HG03108 (cell line): Measurements from ENCODE around the gene SNX25.

ENCODE experiments used
- ATAC-seq: cut with Tn5 transposase; IDR thresholded peaks from one replicate; pipeline ENCODE4 v1.9.1; 2021; ENCODE audit warnings: moderate library complexity; ENCODE audit not compliant: unreplicated experiment

SNX25 gene

DNA sequence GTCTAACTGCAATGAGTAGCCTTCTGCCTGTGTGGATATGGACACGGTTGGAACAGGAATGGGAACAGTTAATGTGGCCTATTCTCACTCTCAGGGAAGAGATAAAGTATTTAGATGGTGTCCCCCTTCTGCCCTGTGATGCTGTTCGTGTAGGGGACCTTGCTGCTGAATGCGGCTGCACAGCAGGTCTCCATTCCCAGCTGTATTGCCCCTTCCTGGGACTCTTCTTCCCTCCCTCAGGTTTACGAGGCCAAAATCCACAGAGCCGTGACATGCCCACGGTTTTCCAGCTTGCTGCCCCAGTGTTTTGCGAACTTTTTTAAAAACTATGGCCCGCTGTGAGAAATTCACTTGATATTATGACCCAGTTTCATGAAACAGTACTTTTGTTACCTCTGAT lies 50.3 kb downstream of the SNX25 start:
- ATAC-seq = no peak

DNA sequence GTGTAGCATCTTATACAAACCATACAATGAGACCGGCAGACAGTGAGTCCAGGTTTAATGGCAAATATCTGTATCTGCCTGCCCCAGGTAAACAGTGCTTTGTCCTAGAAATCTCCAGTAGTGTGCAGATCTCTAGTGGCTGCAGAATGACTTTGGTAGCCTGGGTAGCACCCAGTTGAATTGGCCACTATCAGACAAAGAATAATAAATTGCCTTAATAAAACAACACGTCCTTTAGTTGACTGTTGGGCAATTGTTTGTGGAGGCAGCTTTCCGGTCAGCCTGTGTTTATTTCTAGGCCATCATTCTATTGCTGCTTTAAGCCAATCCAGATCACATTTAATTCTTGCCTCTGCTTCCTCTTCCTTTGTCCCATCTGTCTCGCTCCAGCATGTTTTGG lies 52.5 kb downstream of the SNX25 start:
- no peak for ATAC-seq

DNA sequence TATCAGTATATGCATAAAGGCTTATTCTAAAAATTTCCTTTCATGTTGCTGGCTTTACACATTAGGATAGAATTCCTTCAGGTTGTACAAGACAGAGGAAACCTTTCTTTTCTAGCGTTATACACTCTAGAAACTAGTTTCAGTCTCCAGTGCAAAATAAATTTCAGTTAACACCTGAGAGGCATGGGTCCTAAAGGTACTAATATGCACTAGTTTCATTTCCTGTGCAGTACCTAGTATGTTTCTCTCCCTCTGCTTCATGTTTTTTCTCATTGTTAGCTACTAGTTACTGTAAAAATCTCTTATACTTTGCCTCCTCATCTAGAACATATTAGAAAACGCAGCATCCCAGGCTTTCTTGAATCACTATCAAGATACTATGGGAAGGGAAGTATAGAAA lies 54.0 kb downstream of the SNX25 start:
- peak; percentile 64 for ATAC-seq

DNA sequence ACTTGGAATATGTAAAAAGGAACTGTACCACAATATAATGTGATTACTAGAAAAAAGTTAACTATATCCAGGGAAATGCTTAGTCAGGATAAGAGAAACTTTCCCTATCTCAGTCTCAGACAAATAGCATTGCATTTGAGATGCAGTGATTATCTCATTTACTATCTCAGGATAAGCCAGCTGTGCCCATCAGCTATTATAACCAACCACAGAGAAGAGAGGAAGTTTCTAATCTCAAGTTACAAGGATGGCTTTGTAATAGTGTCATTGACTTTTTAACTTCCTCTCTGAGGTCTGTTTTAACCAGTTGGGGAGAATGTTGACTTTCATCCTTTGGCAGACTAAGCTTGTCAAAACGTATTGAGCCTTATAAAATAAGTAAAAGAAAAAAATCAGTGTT lies 56.5 kb downstream of the SNX25 start:
- ATAC-seq = peak; percentile 69

DNA sequence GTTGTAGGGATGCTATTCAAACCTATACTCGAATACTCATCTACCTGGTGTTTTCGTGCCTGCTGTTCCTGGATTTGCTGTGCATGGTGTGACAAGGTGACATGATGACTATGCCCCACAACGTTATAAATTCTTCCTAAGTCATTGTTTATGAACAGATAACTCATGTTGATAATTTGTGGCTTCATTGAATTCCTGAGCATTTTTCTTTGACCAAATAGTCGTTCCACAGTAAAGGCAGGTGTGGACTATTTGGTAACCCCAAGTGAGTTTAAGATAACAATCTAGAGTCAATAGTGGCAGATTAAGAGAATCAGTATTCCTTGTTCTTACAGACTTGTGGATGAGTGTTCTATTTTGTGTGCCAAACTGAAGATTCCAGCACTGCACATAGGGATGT lies 59.9 kb downstream of the SNX25 start:
- ATAC-seq = no peak

DNA sequence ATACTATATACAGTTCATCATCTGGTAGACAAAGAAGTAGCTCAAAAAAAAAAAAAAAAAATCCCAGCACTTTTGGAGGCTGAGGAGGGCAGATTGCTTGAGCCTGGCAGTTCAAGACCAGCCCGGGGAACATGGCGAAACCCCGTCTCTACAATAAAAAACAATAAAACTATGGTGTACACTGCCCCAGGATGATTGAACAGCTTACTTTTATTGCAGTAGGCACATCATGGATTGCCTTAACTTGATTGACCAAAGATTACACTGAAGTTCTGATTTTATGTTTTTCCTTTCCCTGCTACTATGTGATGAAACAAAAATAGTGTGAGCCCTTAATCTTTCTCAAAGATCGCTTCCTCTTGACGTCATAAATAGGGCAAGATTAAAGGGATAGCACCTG lies 60.6 kb downstream of the SNX25 start:
- ATAC-seq = no peak

DNA sequence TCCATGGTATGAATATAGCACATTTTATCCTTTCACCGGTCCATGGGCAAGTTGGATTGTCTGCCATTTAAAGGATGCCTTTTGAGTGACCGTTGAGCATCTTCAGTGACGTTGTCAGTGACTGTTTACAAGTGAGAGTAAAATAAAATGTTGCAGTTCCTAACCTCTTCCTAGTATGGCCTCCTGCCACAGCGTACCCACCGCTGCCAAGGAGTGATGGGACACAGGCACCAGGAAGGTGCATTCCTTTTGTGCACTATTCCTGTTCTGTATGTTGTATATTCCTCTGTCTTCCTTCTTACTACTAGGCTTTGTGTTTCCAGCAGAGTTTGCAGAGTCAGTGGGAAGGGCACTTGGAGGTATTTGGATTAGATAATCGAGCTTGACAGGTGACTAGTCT lies 61.5 kb downstream of the SNX25 start:
- no peak for ATAC-seq

DNA sequence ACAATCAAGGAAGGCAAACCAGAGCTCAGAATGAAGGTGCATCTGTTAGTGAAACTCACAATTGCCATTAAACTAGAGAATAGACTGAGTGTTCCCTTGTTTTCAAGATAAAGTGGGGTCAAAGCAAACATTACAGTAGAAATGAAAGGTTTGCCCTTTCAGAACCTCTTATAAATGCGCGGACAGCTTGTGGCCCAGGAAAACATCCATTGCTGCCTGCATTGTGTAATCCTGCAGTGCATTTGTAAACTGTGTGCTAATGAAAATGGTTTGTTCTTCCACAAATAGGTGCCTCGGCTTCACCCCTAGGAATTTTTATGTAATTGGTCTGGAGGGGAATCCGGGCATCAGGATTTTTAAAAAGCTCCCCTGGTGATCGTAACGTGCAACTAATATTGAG lies 62.8 kb downstream of the SNX25 start:
- ATAC-seq = no peak

DNA sequence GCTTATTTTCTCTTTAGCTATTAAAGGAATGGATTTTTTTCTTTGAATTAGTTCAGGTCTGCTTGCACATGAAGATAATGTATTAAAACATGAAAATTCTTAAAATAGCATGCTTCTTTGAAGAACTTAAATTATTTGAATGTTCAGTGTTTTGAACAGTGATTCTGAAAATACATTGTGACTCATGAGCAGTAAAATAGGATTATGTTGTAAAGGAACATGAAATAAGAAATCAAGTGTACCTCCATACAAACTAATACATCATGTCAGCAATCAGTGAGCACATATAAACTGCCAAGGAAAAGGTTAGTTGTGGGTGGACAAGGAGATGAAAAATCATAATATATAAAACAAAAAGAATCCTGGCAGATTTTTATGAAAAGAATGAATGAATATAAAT lies 66.1 kb downstream of the SNX25 start:
- ATAC-seq = no peak

DNA sequence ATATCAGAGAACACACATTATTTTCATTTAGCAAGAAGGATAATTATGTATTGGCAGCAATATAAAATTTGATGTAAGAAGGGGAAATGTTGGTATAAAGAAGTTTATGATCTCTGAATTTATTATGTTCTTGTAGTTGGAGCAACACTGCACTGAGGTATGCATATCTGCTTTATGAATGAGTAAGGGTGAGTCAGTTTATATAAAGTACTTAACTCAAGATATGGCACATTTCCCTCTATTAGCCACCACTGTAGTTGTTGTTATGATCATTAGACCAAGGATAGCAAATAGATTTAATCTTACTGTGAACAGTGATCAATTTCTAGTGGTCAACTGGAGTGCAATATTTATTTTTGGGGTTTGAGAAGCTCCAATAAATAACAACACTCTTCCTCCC lies 66.6 kb downstream of the SNX25 start:
- no peak for ATAC-seq

DNA sequence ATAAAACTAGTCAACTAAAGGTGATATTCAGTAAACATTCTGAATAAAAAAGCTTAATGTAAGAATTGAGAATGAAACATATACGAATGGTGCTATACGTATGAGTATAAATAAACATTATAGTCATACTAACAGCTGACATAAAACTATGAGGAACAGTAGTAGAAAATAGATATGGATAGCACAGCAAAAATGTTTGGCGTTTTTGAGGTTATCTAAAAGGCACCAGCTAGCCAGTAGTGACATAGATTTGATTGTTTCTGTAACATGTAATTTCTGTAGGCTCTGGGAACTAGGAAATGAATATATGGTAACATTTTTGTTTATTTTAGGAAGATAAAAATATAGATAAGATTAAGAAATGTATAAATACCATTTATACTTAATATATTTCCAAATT lies 69.3 kb downstream of the SNX25 start:
- ATAC-seq = no peak

DNA sequence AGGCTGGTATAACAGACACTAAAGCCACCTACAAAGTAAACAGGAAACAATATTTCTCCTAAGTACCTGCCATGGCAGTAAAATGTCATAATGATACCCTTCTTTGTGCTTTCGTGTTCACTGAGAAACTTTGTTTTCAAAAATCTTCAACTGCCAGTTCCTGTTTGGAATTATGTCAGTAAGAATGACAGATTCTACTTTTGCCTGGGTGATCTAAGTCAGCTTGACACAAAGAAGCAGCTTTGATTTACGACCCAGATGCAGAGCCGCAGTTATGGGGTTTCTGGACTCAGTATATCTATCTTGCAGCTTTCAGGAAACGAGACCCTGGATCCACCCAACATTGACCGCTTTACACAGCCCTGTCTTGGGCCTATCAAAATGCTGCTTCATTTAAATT lies 71.2 kb downstream of the SNX25 start:
- ATAC-seq = no peak

DNA sequence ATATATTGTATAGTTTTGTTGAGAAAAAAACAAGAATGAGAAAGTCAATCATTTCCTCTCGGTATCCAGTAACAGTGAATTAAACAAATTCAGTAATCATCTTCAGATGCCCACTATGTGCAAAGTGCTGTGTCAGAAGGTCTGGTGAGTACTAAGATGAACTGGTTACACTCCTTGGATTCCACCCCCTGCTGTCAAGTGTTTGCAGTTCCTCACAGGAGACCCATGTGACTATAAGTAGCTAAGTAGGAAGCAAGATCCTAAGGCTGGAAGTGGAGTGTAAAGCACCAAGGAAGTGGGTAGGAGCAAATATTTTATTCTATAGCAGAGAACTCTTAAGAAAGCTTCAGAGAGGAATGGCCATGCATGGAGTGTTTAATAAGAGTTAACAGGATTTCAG lies 73.6 kb downstream of the SNX25 start:
- ATAC-seq = no peak

DNA sequence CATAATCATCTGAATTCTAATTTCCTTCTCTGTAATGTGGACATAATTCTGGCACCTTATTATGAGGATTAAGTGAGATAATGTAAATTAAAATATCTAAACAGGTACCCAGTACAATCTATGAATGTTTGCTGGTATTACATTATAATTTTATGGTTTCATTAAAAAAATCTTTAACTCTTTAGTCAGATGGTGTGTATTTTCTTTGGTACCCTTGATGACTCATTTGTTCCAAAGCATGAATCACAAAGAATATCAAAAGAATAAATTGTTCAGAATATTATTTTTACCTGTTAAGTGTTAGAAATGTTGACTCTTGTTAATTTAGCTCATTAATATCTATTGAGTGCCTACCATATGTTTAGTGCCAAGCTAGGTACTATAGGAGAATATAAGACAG lies 74.3 kb downstream of the SNX25 start:
- ATAC-seq = no peak

DNA sequence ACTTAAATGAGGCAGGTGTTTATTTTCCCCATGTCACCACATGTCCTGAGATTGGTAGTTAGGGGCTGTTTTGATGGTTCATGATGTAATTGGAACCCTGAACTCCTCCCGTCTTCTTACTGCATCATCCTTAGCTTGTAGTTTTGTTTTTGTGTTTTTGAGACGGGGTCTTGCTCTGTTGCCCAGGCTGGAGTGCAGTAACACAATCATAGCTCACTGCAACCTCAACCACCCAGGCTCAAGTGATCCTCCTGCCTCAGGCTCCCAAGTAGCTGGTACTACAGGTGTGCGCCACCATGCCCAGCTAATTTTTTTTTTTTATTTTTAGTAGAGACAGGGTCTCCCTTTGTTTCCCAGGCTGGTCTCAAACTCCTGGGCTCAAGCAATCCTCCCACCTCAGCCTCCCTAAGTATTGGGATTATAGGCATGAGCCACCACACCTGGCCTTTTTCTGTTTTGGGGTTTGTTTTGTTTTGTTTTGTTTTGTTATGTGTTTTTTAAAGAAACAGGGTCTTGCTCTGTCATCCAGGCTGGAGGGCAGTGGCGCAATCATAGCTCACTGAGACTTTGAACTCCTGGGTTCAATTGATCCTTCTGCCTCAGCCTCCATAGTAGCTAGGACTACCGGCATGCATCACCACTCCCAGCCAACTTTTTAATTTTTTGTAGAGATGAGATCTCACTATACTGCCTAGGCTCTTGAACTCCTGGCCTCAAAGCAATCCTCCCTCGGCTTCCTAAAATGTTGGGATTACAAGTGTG lies 76.4 kb downstream of the SNX25 start:
- no peak for ATAC-seq

DNA sequence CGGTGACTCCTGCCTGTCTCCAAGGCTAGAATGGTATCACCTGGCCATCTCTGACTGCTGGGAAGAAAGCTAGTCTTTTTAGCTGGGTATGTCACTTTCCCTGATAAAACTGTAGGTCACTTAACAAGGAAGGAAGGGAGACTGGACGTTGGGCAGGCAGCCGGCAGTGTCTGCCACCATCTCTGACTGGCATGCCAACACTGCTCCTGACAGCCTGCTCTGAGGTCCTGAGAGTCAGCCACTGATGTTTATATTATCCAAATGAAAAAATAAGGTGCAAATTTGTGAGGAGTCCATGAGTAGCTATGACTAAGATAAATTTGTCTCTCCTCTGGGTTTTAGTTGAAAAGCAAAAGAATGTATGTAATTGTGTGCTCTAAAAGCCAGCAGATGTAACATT lies 77.2 kb downstream of the SNX25 start:
- no peak for ATAC-seq

DNA sequence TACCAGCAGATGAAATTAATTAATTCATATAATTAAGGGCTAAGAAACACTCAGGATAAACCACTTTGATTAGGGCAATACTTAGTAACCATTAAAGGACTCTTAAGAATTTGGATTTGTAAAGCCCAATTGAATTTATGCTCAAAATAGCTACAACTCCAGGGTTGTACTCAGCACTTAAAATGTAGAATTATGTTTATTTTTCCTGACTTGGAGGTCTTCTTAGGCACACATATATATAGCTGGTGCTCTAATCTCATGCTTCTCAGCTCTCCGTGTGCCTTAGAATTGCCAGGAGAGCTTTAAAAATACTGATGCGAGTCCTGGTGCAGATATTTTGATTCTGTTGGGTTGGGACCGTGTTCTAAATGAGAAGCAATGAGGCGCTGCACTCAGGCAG lies 77.6 kb downstream of the SNX25 start:
- no peak for ATAC-seq

DNA sequence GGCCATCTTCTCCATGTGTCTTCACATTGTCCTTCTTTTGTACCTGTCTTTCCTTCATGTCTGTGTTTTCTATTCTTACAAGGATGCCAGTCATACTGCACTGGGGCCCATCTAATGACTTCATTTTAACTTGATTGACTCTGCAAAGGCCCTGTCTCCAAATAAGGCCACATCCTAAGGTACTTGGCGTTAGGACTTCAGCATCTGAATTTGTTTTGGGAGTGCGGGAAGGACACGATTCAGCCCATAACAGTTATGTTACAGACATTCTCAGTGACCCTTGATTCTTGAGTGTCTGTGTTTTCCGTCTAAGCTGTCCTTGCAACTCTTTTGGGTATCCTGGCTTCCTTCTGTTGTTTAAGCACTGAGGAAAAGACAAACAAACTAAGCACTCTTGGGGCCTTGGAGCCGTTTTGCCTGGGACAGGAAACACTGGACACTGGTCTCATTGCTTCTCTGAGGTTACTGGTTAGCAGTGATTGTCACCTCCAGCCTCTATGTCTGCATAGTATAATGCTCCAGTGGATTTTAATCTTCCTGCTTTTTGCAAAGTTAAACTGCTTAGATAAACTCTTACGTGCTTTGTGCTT lies 80.7 kb downstream of the SNX25 start:
- ATAC-seq = no peak

DNA sequence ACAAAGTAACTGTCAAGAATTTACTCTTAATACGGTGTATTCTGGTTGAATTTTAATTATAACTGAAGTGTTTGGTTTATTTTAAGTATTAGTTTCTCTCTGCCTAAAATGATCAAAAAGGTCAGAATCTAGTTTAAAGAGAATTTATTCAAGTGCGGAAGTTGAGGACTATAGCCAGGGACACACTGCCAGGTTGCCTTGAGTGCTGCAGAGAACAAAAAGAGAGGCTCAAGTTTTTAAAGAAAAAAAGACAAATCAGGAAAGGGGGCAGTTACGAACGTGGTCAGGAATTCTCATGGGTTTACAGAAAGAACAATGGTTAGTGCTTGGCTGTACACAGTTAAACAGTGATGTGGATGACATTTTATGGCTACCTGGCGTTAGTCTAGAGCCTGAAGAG lies 81.3 kb downstream of the SNX25 start:
- ATAC-seq = no peak

DNA sequence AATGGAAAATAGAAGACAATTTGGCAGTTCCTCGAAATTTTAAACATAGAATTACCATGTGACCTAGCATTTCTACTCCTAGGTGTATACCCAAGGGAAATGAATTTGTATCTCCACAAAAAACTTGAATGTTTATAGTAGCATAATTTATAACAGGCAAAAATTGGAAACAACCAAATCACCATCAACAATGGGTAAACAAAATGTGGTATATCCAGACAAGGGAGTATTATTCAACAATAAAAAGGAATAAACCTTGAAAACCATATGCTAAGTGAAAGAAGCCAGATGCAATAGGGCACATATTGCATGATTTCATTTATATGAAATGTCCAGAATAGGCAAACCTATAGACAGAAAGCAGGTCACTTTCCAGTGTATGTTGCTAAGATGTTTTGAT lies 83.8 kb downstream of the SNX25 start:
- no peak for ATAC-seq

DNA sequence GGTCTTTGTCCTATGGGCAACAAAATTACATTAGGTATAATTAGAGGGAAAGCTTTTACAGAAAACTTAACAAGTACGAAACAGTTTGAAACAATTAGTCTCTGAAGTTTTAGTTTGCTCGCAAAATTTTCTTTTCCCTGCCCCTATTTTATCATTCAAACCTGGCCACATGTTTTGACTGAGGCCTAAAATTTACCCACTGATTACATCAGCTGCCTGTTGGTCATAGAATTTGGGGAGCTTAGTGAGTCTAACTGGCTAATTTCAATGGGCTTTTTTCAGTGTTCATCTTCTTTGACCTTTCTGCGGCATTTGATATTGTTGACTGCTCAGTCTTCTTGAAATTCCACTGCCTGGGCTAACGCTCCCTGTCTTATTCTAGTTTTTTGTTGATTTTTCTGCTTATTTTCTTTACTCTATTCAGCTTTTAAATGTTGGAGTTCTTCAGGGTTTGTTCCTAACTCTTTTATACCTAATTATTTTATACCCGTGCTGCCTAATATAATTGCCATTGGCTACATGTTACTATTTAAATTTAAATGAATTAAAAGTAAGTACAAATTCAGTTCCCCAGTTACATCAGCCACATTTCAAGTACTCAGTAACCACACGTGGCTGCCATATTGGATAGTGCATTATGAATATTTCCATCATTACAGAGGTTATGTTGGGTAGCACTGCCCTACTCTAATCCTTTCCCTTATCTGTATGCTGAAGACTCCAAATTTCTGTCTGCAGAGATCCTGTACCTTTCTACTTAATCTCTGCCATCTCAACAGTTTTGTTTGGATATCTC lies 87.5 kb downstream of the SNX25 start:
- ATAC-seq = no peak

DNA sequence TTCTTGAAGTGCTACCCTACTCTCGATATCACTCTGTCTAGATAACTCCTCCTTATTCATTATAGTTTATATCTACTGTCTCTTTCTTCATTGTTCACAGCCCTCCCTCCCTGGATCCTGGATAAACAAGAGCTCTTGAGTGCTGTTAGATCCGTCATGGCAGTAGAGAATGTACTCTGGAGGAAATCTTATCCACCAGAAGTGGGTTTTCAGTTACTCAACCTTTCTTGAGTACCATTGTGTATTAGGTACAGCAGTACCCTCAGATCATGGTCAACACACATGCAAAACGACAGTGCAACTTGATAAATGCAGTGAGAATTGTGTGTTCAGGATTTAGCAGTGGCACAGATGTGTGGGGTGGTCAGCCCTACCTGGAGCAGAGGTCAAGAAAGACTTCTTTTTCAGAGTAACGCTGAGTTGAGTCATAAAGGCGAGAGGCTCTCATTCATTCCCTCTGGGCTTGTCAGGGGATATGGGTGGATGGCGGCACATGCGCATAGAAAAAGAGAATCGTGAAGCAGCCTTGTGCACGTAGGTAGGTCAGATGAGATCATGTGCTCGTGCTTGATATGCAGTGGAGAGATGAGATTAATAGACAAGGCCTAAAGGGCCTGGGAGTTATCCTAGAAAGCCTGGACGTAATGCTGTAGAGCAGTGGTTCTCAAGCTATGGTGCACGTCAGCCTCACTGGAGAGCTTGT lies 89.5 kb downstream of the SNX25 start:
- no peak for ATAC-seq
